Measurements from ENCODE around the gene VASH1.

DNA sequence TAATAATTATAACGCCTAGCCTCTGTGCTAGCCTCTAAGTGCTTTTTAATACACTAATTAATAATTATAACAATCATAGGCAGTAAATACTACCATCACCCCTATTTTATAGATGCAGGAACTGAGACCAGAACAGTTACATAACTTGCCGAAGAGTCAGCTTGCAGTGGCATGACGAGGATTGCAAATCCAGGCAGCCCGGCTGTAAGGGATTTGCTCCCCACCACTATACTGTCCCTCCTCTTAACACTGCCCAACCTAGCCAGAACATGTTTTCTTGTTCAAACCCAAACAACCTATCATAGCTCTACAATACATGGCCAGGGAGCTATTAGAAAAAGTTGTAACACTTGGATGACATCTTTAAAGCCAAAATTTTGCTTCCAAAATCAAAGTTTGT, 33.9 kb upstream of the VASH1 start:
- TF ChIP-seq, protein P1, sequence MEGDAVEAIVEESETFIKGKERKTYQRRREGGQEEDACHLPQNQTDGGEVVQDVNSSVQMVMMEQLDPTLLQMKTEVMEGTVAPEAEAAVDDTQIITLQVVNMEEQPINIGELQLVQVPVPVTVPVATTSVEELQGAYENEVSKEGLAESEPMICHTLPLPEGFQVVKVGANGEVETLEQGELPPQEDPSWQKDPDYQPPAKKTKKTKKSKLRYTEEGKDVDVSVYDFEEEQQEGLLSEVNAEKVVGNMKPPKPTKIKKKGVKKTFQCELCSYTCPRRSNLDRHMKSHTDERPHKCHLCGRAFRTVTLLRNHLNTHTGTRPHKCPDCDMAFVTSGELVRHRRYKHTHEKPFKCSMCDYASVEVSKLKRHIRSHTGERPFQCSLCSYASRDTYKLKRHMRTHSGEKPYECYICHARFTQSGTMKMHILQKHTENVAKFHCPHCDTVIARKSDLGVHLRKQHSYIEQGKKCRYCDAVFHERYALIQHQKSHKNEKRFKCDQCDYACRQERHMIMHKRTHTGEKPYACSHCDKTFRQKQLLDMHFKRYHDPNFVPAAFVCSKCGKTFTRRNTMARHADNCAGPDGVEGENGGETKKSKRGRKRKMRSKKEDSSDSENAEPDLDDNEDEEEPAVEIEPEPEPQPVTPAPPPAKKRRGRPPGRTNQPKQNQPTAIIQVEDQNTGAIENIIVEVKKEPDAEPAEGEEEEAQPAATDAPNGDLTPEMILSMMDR (IDR thresholded peaks at IDR 0.05): no peak
- TF ChIP-seq POLR2A (IDR thresholded peaks at IDR 0.05) (no peak), EP300 (IDR thresholded peaks at IDR 0.05) (no peak), POLR2AphosphoS5 (IDR thresholded peaks at IDR 0.05) (no peak)

Measured in gastroesophageal sphincter (tissue), 3 donors.